NCI-H1105 (cell line): Measurements from ENCODE around the gene FAAP100.

ENCODE experiments used
- DNase-seq: peaks from one replicate; lab custom pipeline; 2025; lab: John Stamatoyannopoulos, UW

The FAAP100 gene

GRCh38 chr17:81511804-81512561 is 40.2 kb downstream of the FAAP100 start:
- DNase-seq: no peak

GRCh38 chr17:81511554-81511803 is 40.7 kb downstream of the FAAP100 start:
- no peak for DNase-seq

- no peak for DNase-seq
Measured at GRCh38 chr17:81510785-81511553, 41.2 kb downstream of the FAAP100 start.

GRCh38 chr17:81509972-81510784 is 42.0 kb downstream of the FAAP100 start:
- no peak for DNase-seq

- DNase-seq: no peak
Measured at GRCh38 chr17:81509207-81509971, 42.8 kb downstream of the FAAP100 start.

GRCh38 chr17:81508639-81509206 is 43.4 kb downstream of the FAAP100 start:
- no peak for DNase-seq

- DNase-seq: no peak
Measured at GRCh38 chr17:81503619-81504018, 48.5 kb downstream of the FAAP100 start.

- no peak for DNase-seq
Measured at GRCh38 chr17:81502471-81503017, 49.6 kb downstream of the FAAP100 start.

- DNase-seq: no peak
Measured at GRCh38 chr17:81500047-81500446, 52.1 kb downstream of the FAAP100 start.

- DNase-seq: no peak
Measured at GRCh38 chr17:81499601-81499970, 52.6 kb downstream of the FAAP100 start.

- no peak for DNase-seq
Measured at GRCh38 chr17:81498953-81499600, 53.1 kb downstream of the FAAP100 start.

GRCh38 chr17:81494626-81495377 is 57.4 kb downstream of the FAAP100 start:
- DNase-seq: no peak

GRCh38 chr17:81493198-81494038 is 58.7 kb downstream of the FAAP100 start:
- no peak for DNase-seq

- no peak for DNase-seq
Measured at GRCh38 chr17:81492706-81493105, 59.4 kb downstream of the FAAP100 start.

- no peak for DNase-seq
Measured at GRCh38 chr17:81492202-81492601, 60.0 kb downstream of the FAAP100 start.

- DNase-seq: no peak
Measured at GRCh38 chr17:81491761-81492160, 60.4 kb downstream of the FAAP100 start.

GRCh38 chr17:81491181-81491581 is 61.0 kb downstream of the FAAP100 start:
- DNase-seq: no peak

GRCh38 chr17:81489998-81490992 is 61.9 kb downstream of the FAAP100 start:
- DNase-seq: no peak
